ENCODE results near the gene GSG1. TPM values are rescaled to one million over a fixed set of nuclear protein-coding genes. Genes with fewer than 3 reads are reported as not detected.

Gene GSG1
- polyA plus RNA-seq, 2 of the 4 experiments (the other 2 are of a cell fraction): 0.06 TPM; not detected in 1

DNA sequence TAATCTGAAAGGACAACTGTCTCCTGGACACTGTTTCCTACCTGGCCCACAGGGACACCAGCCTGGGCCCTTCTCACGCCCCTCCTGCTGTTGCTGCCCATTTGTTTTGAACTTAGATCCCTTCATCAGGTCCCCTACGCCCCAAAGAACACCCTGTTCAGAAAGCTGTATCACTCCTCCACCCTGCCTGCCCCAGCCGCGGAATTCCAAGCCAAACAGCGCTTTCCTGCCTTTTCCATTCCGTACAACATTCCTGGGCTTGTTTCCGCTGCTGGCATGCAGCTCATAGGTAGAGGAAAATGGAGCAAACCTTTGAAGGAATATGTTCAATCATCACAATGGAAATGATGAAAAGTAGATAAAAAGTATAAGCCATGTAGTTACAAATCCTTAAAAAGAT is 12.8 kb upstream of the GSG1 start:
- DNase-seq (ENCODE audit: low read depth in 1 of 2, low spot score in 1 of 2) (no peak), FAIRE-seq (no peak), ATAC-seq (no peak)
- ChIA-PET CTCF (interaction anchor here (0.9 to 1.8 kb wide), 6 partner anchors 8 to 139 kb away, joined by 3 to 8 read pairs (median 4); no protein-coding TSS in a partner anchor), POLR2A (interaction anchor here (1.5 kb wide), 1 partner anchor 14 kb away, joined by 6 read pairs; no protein-coding TSS in a partner anchor)
- Histone ChIP-seq H3K27ac (no peak overlapping the region), H3K4me2 (no peak overlapping the region), H3K9me3 (no peaks in the 10 kb centered on the region), H3K4me1 (peaks cover 16% of the 10 kb centered on the region), H3K4me3 (no peak overlapping the region)
- TF ChIP-seq NR3C1 (IDR thresholded peaks at IDR 0.05): no peak
- 88% methylated on average over 7 of the region's 7 CpGs for WGBS (ENCODE audit: missing lambda C conversion rate)

DNA sequence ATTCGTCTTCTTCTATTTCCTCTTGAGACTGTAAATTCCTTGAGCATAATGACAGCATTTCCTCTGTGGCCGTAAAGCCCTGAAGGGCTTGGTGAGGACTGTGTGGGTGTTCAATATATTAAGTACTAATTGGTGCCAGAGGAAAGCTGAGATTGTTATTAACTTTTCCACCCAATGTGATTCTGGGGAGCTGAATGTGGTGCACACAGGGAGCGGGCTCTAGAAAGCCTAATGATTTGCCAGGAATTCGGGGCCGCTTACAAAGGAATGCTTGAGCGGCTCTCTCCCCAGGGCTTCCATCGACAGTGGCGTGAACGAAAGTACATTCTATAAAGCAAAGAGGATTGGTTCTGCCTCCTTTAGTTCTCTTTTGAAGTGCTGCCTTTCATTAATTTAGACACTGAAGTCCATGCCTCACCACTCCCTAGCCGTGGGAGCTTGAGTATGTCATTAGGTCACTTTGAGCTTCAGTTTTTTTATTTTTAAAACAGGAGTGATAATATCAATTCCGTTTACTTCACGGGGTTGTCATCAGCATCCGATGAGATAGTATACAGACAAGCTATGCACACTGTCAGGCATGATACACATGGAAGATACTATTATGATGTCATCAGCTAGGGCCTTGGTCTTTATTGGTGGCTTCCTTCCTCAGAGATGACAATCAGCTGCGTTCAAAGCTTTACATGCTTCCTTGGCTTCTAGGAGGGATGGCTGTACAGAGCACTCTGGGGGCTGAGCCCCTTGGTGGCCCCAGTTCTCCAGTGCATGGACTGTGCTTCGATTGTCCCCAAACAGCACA is 11.0 kb upstream of the GSG1 start:
- ChIA-PET POLR2A (no interaction called here), CTCF (interaction anchor here (1.0 to 1.8 kb wide), 3 partner anchors 10 to 98 kb away, joined by 3 to 8 read pairs (median 5); no protein-coding TSS in a partner anchor)
- ATAC-seq: no peak
- WGBS (ENCODE audit: missing lambda C conversion rate): 84% methylated on average over 15 of the region's 15 CpGs
- DNase-seq (ENCODE audit: low read depth in 1 of 2, low spot score in 1 of 2): no peak
- TF ChIP-seq HOXB13 (CRISPR knock-in tag; IDR thresholded peaks at IDR 0.05; ENCODE audit: low read depth) (no peak), RFX5 (IDR thresholded peaks at IDR 0.05) (no peak), RCOR1 (IDR thresholded peaks at IDR 0.05; ENCODE audit: low read depth, low read length) (no peak), EHF (CRISPR knock-in tag; IDR thresholded peaks at IDR 0.05) (no peak), HOXB5 (CRISPR knock-in tag; IDR thresholded peaks at IDR 0.05) (no peak), MYC (IDR thresholded peaks at IDR 0.05; ENCODE audit: borderline replicate concordance, low read length) (no peak), FOSB (CRISPR knock-in tag; IDR thresholded peaks at IDR 0.05) (no peak), CHD2 (IDR thresholded peaks at IDR 0.05; ENCODE audit: low read length, partially characterized antibody) (no peak)
- TF ChIP-seq, protein P1, sequence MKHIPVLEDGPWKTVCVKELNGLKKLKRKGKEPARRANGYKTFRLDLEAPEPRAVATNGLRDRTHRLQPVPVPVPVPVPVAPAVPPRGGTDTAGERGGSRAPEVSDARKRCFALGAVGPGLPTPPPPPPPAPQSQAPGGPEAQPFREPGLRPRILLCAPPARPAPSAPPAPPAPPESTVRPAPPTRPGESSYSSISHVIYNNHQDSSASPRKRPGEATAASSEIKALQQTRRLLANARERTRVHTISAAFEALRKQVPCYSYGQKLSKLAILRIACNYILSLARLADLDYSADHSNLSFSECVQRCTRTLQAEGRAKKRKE (CRISPR knock-in tag; IDR thresholded peaks at IDR 0.05; ENCODE audit: low read depth): no peak
- TF ChIP-seq, protein P2, sequence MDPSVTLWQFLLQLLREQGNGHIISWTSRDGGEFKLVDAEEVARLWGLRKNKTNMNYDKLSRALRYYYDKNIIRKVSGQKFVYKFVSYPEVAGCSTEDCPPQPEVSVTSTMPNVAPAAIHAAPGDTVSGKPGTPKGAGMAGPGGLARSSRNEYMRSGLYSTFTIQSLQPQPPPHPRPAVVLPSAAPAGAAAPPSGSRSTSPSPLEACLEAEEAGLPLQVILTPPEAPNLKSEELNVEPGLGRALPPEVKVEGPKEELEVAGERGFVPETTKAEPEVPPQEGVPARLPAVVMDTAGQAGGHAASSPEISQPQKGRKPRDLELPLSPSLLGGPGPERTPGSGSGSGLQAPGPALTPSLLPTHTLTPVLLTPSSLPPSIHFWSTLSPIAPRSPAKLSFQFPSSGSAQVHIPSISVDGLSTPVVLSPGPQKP (IDR thresholded peaks at IDR 0.05; ENCODE audit: low read depth, low read length): no peak
- TF ChIP-seq, protein P3, sequence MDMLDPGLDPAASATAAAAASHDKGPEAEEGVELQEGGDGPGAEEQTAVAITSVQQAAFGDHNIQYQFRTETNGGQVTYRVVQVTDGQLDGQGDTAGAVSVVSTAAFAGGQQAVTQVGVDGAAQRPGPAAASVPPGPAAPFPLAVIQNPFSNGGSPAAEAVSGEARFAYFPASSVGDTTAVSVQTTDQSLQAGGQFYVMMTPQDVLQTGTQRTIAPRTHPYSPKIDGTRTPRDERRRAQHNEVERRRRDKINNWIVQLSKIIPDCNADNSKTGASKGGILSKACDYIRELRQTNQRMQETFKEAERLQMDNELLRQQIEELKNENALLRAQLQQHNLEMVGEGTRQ (IDR thresholded peaks at IDR 0.05): no peak
- TF ChIP-seq, protein P4, sequence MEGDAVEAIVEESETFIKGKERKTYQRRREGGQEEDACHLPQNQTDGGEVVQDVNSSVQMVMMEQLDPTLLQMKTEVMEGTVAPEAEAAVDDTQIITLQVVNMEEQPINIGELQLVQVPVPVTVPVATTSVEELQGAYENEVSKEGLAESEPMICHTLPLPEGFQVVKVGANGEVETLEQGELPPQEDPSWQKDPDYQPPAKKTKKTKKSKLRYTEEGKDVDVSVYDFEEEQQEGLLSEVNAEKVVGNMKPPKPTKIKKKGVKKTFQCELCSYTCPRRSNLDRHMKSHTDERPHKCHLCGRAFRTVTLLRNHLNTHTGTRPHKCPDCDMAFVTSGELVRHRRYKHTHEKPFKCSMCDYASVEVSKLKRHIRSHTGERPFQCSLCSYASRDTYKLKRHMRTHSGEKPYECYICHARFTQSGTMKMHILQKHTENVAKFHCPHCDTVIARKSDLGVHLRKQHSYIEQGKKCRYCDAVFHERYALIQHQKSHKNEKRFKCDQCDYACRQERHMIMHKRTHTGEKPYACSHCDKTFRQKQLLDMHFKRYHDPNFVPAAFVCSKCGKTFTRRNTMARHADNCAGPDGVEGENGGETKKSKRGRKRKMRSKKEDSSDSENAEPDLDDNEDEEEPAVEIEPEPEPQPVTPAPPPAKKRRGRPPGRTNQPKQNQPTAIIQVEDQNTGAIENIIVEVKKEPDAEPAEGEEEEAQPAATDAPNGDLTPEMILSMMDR (IDR thresholded peaks at IDR 0.05): no peak
- no peaks in the 10 kb centered on the region for H3K9me3 ChIP-seq
- FAIRE-seq: no peak
- H3K4me3 ChIP-seq: no peak overlapping the region
- no peak overlapping the region for H3K4me2 ChIP-seq
- peaks cover 16% of the 10 kb centered on the region for H3K4me1 ChIP-seq
- no peak overlapping the region for H3K27ac ChIP-seq

DNA sequence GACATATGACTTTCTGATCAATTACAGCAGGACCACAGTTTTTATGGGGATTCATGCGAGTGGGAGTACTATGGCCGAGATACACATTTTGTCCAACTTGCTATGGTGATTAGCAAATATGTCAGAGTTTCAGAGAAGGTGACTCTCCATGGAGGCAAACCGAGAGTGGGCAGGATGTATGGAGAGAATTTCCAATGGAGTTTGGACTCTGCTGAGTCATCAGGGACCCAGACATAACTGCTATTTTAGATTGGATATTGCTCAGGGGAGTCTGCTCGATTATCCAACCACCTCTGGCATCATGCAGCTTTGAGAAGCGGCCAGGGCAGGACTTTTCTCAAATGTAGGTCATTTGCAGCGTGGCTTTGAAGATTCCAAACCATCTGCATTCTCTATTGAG is 9.5 kb upstream of the GSG1 start:
- Histone ChIP-seq H3K4me1 (peaks cover 8% of the 10 kb centered on the region), H3K9me3 (peaks cover 6% of the 10 kb centered on the region), H3K4me2 (peak overlapping the region; percentile 43), H3K4me3 (no peak overlapping the region), H3K27ac (peak overlapping the region; percentile 21 to 32; a peak in 4 of 6 replicates)
- ChIA-PET CTCF (interaction anchor here (1.4 kb wide), 1 partner anchor 10 kb away, joined by 3 read pairs; no protein-coding TSS in a partner anchor), POLR2A (interaction anchor here (0.6 kb wide), 1 partner anchor 83 kb away, joined by 4 read pairs; the partner anchor contains the start of gene EMP1)
- DNase-seq (ENCODE audit: low read depth in 1 of 2, low spot score in 1 of 2): no peak
- no peak for FAIRE-seq
- TF ChIP-seq FOSL2 (IDR thresholded peaks at IDR 0.05) (no peak), FOSL2 (CRISPR knock-in tag; IDR thresholded peaks at IDR 0.05) (no peak), MAFK (IDR thresholded peaks at IDR 0.05; ENCODE audit: partially characterized antibody) (peak; percentile 67), SREBF2 (IDR thresholded peaks at IDR 0.05) (no peak)
- 54% methylated on average over 6 of the region's 6 CpGs for WGBS (ENCODE audit: missing lambda C conversion rate)
- ATAC-seq: peak in 1 of 2 experiments; percentile 63; a peak in 1 of 6 replicates
